Measurements from ENCODE around the gene ARFIP1. TPM values are rescaled to one million over a fixed set of nuclear protein-coding genes. Genes with fewer than 3 reads are reported as not detected.

The ARFIP1 gene
- total and polyA plus RNA-seq, 9 of the 15 experiments (the other 6 are each of a cell fraction or from before 2014, with no cell fraction given) = 14.1 to 25.1 (median 20.9) TPM

- TF ChIP-seq CUX1 (CRISPR knock-in tag; IDR thresholded peaks at IDR 0.05) (no peak), ZBTB11 (CRISPR knock-in tag; IDR thresholded peaks at IDR 0.05) (no peak), CHCHD3 (CRISPR knock-in tag; IDR thresholded peaks at IDR 0.05) (no peak), ZBTB49 (CRISPR knock-in tag; IDR thresholded peaks at IDR 0.05; ENCODE audit: borderline replicate concordance) (no peak), ZC3H4 (CRISPR knock-in tag; IDR thresholded peaks at IDR 0.05; ENCODE audit: borderline replicate concordance) (no peak), HDAC8 (tag; IDR thresholded peaks at IDR 0.05) (no peak), IRF2 (CRISPR knock-in tag; IDR thresholded peaks at IDR 0.05) (no peak), ETS1 (conservative IDR thresholded peaks at IDR 0.05; ENCODE audit: control insufficient read depth, low read depth, low read length) (no peak), CCAR2 (IDR thresholded peaks at IDR 0.05; ENCODE audit: low read depth, low read length) (no peak), GTF2B (IDR thresholded peaks at IDR 0.05; ENCODE audit: extremely low read depth, insufficient read length) (no peak), CAMTA2 (CRISPR knock-in tag; conservative IDR thresholded peaks at IDR 0.05) (no peak), ZNF143 (CRISPR knock-in tag; IDR thresholded peaks at IDR 0.05) (no peak)
Observed at GRCh38 chr4:152937336-152938236, 157.8 kb downstream of the ARFIP1 start (continued).
